A549 (cell line): ENCODE measurements around the gene NHERF1. TPM values are rescaled to one million over a fixed set of nuclear protein-coding genes. Genes with fewer than 3 reads are reported as not detected.

Experiments
- ATAC-seq, 2 experiments: fragments of 200-7000 bp in 1 of 2; fragments of >200 bp in 1 of 2; cut with Nextera tagmentation in 1 of 2; cut with Tn5 transposase in 1 of 2; 3 replicates each; pipeline versions ENCODE4 v1.8.0 to v1.9.1; 2018 to 2020; ENCODE audit warnings: mild to moderate bottlenecking in 1 of 2, moderate library complexity in 1 of 2
- CTCF ChIA-PET: fragments of 300-600 bp; sonication (Branson Sonifier 250); formaldehyde crosslinking; extraction: SDS; loops from one replicate; lab custom pipeline; 2021; ENCODE audit warnings: antibody characterized with exemption, inconsistent platforms; lab: Yijun Ruan, JAX
- POLR2A ChIA-PET: fragments of 350-600 bp; formaldehyde crosslinking; extraction: SDS; loops from one replicate; lab custom pipeline; 2021; ENCODE audit warnings: antibody characterized with exemption, inconsistent platforms; lab: Yijun Ruan, JAX
- DNase-seq, 2 experiments: peaks; one replicate each; pipeline versions ENCODE4 v3.0.0 to v3.0.0-alpha.2; 2011 to 2016; ENCODE audit warnings: low read depth in 1 of 2, low spot score in 1 of 2
- FAIRE-seq: peaks from 2 replicates; lab custom pipeline; 2011; peaks lifted over from hg19 to GRCh38; lab: Jason Lieb, UNC
- H3K27ac ChIP-seq, 2 experiments: fragments of >200 bp; sonication (Bioruptor Twin); formaldehyde crosslinking; 3 replicates each; pipeline ENCODE4 v1.5.1; 2016 to 2017
- H3K4me1 ChIP-seq: fragments of >200 bp; sonication (Bioruptor Twin); formaldehyde crosslinking; 3 replicates; pipeline ENCODE4 v1.6.1; 2016
- H3K4me2 ChIP-seq: fragments of >200 bp; sonication (Bioruptor Twin); formaldehyde crosslinking; 3 replicates; pipeline ENCODE4 v1.6.1; 2016
- H3K4me3 ChIP-seq: fragments of >200 bp; sonication (Bioruptor Twin); formaldehyde crosslinking; 3 replicates; pipeline ENCODE4 v1.5.1; 2016
- H3K9me3 ChIP-seq: fragments of >200 bp; sonication (Bioruptor Twin); formaldehyde crosslinking; 3 replicates; pipeline ENCODE4 v1.6.1; 2016
- CBX2 ChIP-seq: fragments of 200-600 bp; sonication (generic); IDR thresholded peaks from 2 replicates; pipeline ENCODE4 v1.6.1; 2016; ENCODE audit warnings: low read depth, mild to moderate bottlenecking, borderline replicate concordance
- FOXS1 ChIP-seq: fragments of 250-450 bp; sonication (Bioruptor Pico); IDR thresholded peaks from 2 replicates; pipeline ENCODE4 v1.5.0; 2020; ENCODE audit warnings: mild to moderate bottlenecking, moderate library complexity
- GATA3 ChIP-seq: IDR thresholded peaks from 2 replicates; pipeline ENCODE4 v1.6.1; 2012; ENCODE audit warnings: borderline replicate concordance
- HDAC2 ChIP-seq: fragments of 200-600 bp; sonication (generic); IDR thresholded peaks from 2 replicates; pipeline ENCODE4 v1.6.1; 2016
- HOXA7 ChIP-seq: fragments of 250-450 bp; sonication (Bioruptor Pico); IDR thresholded peaks from 2 replicates; pipeline ENCODE4 v1.5.0; 2020; ENCODE audit warnings: mild to moderate bottlenecking, moderate library complexity
- JUN ChIP-seq, 2 experiments: fragments of >200 bp; sonication (Bioruptor Twin); formaldehyde crosslinking; IDR thresholded peaks; 2 replicates in 1 of 2; 3 replicates in 1 of 2; pipeline ENCODE4 v1.6.1; 2016 to 2017
- KDM1A ChIP-seq: fragments of 200-600 bp; sonication (generic); IDR thresholded peaks from 2 replicates; pipeline ENCODE4 v1.6.1; 2016; ENCODE audit warnings: low read depth, mild to moderate bottlenecking
- MAFK ChIP-seq: fragments of 450-650 bp; IDR thresholded peaks from 2 replicates; pipeline ENCODE4 v1.6.1; 2014; ENCODE audit not compliant: partially characterized antibody
- PHF8 ChIP-seq: fragments of 200-600 bp; sonication (generic); IDR thresholded peaks from 2 replicates; pipeline ENCODE4 v1.6.1; 2016; ENCODE audit warnings: low read depth, mild to moderate bottlenecking, antibody characterized with exemption, moderate library complexity, borderline replicate concordance
- RARB ChIP-seq: fragments of 250-450 bp; sonication (Bioruptor Pico); IDR thresholded peaks from 2 replicates; pipeline ENCODE4 v1.8.0; 2021; ENCODE audit warnings: mild to moderate bottlenecking, moderate library complexity
- RFX5 ChIP-seq: fragments of 450-650 bp; IDR thresholded peaks from 2 replicates; pipeline ENCODE4 v1.7.1; 2014; ENCODE audit warnings: antibody characterized with exemption, mild to moderate bottlenecking, moderate library complexity
- ZFP36 ChIP-seq: fragments of 450-650 bp; IDR thresholded peaks from 2 replicates; pipeline ENCODE4 v1.6.1; 2014; ENCODE audit warnings: borderline replicate concordance; ENCODE audit not compliant: partially characterized antibody
- ZSCAN20 ChIP-seq: fragments of 250-450 bp; sonication (Bioruptor Pico); IDR thresholded peaks from 2 replicates; pipeline ENCODE4 v1.8.0; 2022; ENCODE audit warnings: mild to moderate bottlenecking, moderate library complexity
- WGBS: methylation state at CpG from one replicate; pipeline ENCODE4 v1.1.6; 2017; ENCODE audit errors: missing lambda C conversion rate; 5-methylcytosine and 5-hydroxymethylcytosine counted together
- polyA plus RNA-seq, 4 experiments: library from polyadenylated mRNA; depleted of rRNA in 3 of 4; stranded (reverse); fragments of >200 nt; fragmentation: RNase III in 1 of 4; extraction: RNeasy Plus Mini Kit Qiagen cat#74134 plus additional on column Dnase treatment in 1 of 4; gene quantifications; 2 replicates in 3 of 4; 3 replicates in 1 of 4; pipeline ENCODE4 v1.2.3, GENCODE V29; 2011 to 2017
- TF ChIP-seq, protein P1 (sequence below): fragments of 150-350 bp; IDR thresholded peaks from 2 replicates; pipeline ENCODE4 v1.6.1; 2014; ENCODE audit warnings: low read depth, mild to moderate bottlenecking, low read length
- TF ChIP-seq, protein P2 (sequence below): fragments of >200 bp; sonication (Bioruptor Twin); formaldehyde crosslinking; IDR thresholded peaks from 3 replicates; pipeline ENCODE4 v1.5.1; 2016
- TF ChIP-seq, protein P3 (sequence below): fragments of >200 bp; sonication (Bioruptor Twin); formaldehyde crosslinking; IDR thresholded peaks from 3 replicates; pipeline ENCODE4 v1.6.1; 2016
- TF ChIP-seq, protein P4 (sequence below): IDR thresholded peaks from 2 replicates; pipeline ENCODE4 v1.6.1; 2012; ENCODE audit warnings: low read depth, borderline replicate concordance
- TF ChIP-seq, protein P5 (sequence below): fragments of 250-450 bp; sonication (Bioruptor Pico); IDR thresholded peaks from 2 replicates; pipeline ENCODE4 v1.5.0; 2020; ENCODE audit warnings: low read depth, mild to moderate bottlenecking, moderate library complexity
- TF ChIP-seq, protein P6 (sequence below): fragments of >200 bp; sonication (Bioruptor Twin); formaldehyde crosslinking; IDR thresholded peaks from 2 replicates; pipeline ENCODE4 v1.6.1; 2016
- TF ChIP-seq, protein P7 (sequence below): fragments of 250-450 bp; sonication (Bioruptor Pico); IDR thresholded peaks from 2 replicates; pipeline ENCODE4 v1.5.0; 2021; ENCODE audit warnings: mild to moderate bottlenecking, moderate library complexity, borderline replicate concordance

The NHERF1 gene
- polyA plus RNA-seq, 2 of the 4 experiments (the other 2 are of a cell fraction): 41.5 to 51.5 TPM

DNA sequence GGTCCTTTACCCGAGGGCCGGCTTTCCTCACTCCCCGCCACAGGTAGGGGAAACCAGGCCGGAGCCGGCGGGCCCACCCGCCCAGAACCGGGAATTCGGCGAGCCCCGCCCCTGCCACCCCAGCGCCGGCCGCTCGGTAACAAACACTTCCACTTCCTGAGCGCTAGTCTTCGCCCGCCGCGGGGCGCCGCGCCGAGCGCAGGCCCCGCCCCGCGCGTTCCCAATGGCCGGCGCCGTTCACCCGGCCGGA lies 224 bp upstream of the NHERF1 start (continued):
- TF ChIP-seq, protein P1, sequence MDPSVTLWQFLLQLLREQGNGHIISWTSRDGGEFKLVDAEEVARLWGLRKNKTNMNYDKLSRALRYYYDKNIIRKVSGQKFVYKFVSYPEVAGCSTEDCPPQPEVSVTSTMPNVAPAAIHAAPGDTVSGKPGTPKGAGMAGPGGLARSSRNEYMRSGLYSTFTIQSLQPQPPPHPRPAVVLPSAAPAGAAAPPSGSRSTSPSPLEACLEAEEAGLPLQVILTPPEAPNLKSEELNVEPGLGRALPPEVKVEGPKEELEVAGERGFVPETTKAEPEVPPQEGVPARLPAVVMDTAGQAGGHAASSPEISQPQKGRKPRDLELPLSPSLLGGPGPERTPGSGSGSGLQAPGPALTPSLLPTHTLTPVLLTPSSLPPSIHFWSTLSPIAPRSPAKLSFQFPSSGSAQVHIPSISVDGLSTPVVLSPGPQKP: no peak
- TF ChIP-seq RFX5 (no peak), MAFK (no peak), ZFP36 (no peak), CBX2 (no peak), HDAC2 (no peak), HOXA7 (no peak), KDM1A (no peak)
- TF ChIP-seq, protein P2, sequence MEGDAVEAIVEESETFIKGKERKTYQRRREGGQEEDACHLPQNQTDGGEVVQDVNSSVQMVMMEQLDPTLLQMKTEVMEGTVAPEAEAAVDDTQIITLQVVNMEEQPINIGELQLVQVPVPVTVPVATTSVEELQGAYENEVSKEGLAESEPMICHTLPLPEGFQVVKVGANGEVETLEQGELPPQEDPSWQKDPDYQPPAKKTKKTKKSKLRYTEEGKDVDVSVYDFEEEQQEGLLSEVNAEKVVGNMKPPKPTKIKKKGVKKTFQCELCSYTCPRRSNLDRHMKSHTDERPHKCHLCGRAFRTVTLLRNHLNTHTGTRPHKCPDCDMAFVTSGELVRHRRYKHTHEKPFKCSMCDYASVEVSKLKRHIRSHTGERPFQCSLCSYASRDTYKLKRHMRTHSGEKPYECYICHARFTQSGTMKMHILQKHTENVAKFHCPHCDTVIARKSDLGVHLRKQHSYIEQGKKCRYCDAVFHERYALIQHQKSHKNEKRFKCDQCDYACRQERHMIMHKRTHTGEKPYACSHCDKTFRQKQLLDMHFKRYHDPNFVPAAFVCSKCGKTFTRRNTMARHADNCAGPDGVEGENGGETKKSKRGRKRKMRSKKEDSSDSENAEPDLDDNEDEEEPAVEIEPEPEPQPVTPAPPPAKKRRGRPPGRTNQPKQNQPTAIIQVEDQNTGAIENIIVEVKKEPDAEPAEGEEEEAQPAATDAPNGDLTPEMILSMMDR: no peak
- TF ChIP-seq, protein P3, sequence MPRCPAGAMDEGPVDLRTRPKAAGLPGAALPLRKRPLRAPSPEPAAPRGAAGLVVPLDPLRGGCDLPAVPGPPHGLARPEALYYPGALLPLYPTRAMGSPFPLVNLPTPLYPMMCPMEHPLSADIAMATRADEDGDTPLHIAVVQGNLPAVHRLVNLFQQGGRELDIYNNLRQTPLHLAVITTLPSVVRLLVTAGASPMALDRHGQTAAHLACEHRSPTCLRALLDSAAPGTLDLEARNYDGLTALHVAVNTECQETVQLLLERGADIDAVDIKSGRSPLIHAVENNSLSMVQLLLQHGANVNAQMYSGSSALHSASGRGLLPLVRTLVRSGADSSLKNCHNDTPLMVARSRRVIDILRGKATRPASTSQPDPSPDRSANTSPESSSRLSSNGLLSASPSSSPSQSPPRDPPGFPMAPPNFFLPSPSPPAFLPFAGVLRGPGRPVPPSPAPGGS: no peak

DNA sequence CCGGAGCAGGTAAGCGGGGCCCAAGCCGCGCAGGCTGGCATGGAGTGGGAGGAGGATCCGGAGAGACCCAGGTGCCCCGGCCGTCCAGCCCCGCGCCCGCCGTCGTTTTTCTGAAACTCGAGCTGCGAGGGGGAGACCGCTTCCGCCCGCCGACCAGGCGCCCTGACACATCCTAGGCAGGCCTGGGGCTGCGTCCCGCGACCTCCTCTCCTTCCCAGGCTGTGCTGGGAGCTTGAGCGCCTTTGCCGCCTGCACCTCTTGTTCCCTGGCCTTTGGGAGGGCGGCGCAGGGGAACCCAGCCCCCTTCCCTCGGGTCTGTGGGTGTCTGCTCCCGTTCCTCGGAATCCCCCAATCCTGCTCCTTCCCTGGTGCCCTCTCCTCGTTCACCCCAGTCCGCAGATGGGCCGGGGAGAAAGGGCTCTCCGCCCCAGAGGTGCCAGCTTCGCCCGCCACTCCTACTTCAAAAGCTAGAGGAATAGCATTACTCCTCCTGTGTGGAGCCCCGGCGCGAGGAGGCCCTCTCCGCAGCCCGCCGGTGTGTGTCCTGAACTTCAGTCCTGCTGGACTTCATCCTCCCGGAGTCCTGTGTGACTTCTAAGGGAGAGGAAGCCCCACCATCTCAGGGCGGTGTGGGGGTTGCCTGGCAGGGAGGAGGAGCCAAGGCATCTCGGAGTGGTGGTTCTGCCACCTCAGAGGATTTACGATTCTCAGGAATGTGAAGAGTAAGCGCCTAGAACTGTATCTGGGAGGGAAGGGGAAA lies 1.0 kb downstream of the NHERF1 start:
- POLR2A ChIA-PET: interaction anchor here (1.0 to 1.7 kb wide), 7 partner anchors 10 to 124 kb away, joined by 3 to 15 read pairs (median 4); partner anchors contain the start of gene FDXR
- DNase-seq: no peak
- H3K4me3 ChIP-seq: peak overlapping the region; percentile 76
- CTCF ChIA-PET: interaction anchor here (0.6 to 21.5 kb wide), 9 partner anchors 11 to 183 kb away, joined by 3 to 705 read pairs (median 4); partner anchors contain the start of gene NAT9
- H3K4me1 ChIP-seq: peaks cover 30% of the 10 kb centered on the region
- no peak for TF ChIP-seq FOXS1 (CRISPR knock-in tag)
- no peak for TF ChIP-seq PHF8
- TF ChIP-seq, protein P4, sequence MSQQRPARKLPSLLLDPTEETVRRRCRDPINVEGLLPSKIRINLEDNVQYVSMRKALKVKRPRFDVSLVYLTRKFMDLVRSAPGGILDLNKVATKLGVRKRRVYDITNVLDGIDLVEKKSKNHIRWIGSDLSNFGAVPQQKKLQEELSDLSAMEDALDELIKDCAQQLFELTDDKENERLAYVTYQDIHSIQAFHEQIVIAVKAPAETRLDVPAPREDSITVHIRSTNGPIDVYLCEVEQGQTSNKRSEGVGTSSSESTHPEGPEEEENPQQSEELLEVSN: 0 out of 2 replicates have a peak, but pooled peaks have one; percentile 8
- TF ChIP-seq GATA3: no peak
- TF ChIP-seq, protein P5, sequence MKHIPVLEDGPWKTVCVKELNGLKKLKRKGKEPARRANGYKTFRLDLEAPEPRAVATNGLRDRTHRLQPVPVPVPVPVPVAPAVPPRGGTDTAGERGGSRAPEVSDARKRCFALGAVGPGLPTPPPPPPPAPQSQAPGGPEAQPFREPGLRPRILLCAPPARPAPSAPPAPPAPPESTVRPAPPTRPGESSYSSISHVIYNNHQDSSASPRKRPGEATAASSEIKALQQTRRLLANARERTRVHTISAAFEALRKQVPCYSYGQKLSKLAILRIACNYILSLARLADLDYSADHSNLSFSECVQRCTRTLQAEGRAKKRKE (CRISPR knock-in tag): no peak
- 26% methylated on average over 34 of the region's 46 CpGs for WGBS
- peak overlapping the region; percentile 71 to 87 for H3K27ac ChIP-seq
- peak overlapping the region; percentile 90 for H3K4me2 ChIP-seq
- peak; percentile 7 to 8; a peak in 4 of 6 replicates for ATAC-seq
- no peak for FAIRE-seq
- H3K9me3 ChIP-seq: no peaks in the 10 kb centered on the region

DNA sequence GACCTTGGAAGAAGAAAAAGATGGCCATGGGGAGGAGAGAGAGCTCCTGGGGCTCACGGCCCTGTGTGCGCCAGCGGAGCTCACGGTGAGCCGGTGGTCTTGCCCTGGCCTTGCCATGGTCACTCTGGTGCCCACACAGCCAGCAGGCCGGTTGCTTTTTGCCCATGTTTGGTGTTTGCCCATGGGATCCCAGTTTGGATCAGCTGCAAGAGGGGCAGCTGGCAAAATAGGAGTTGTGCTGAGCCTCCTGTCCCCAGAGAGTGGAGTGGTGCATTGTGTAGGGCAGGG lies 1.6 kb downstream of the NHERF1 start:
- H3K27ac ChIP-seq: 0 out of 6 replicates have a peak overlapping the region, but pooled peaks of 1 of the 2 experiments have one; percentile 15
- ATAC-seq (no peak), FAIRE-seq (no peak), DNase-seq (no peak)
- WGBS: 94% methylated on average over 6 of the region's 6 CpGs
- no peak overlapping the region; the same call in 2 of the 3 replicates for H3K4me3 ChIP-seq
- TF ChIP-seq, protein P6, sequence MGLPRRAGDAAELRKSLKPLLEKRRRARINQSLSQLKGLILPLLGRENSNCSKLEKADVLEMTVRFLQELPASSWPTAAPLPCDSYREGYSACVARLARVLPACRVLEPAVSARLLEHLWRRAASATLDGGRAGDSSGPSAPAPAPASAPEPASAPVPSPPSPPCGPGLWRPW: no peak
- TF ChIP-seq ZSCAN20 (CRISPR knock-in tag) (no peak), RARB (CRISPR knock-in tag) (no peak), JUN (IDR thresholded peaks at IDR 0.05) (no peak), PHF8 (no peak)
- TF ChIP-seq, protein P7, sequence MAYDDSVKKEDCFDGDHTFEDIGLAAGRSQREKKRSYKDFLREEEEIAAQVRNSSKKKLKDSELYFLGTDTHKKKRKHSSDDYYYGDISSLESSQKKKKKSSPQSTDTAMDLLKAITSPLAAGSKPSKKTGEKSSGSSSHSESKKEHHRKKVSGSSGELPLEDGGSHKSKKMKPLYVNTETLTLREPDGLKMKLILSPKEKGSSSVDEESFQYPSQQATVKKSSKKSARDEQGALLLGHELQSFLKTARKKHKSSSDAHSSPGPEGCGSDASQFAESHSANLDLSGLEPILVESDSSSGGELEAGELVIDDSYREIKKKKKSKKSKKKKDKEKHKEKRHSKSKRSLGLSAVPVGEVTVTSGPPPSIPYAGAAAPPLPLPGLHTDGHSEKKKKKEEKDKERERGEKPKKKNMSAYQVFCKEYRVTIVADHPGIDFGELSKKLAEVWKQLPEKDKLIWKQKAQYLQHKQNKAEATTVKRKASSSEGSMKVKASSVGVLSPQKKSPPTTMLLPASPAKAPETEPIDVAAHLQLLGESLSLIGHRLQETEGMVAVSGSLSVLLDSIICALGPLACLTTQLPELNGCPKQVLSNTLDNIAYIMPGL (CRISPR knock-in tag): no peak
- TF ChIP-seq, protein P3: no peak
- POLR2A ChIA-PET: interaction anchor here (1.1 to 1.7 kb wide), 5 partner anchors 10 to 92 kb away, joined by 3 to 15 read pairs (median 11); no protein-coding TSS in a partner anchor
- no peaks in the 10 kb centered on the region for H3K9me3 ChIP-seq
- CTCF ChIA-PET: interaction anchor here (1.0 to 21.5 kb wide), 8 partner anchors 12 to 184 kb away, joined by 3 to 705 read pairs (median 6); partner anchors contain the start of gene NAT9
- H3K4me2 ChIP-seq: peak overlapping the region; percentile 90
- peaks cover 30% of the 10 kb centered on the region for H3K4me1 ChIP-seq
